HCT116 (cell line): Measurements from ENCODE around the gene DUOXA1. TPM values are rescaled to one million over a fixed set of nuclear protein-coding genes. Genes with fewer than 3 reads are reported as not detected.

Experiments
- ATAC-seq: fragments of 200-7000 bp; cut with Tn5 transposase; 2 replicates; pipeline ENCODE4 v1.9.1; 2020; ENCODE audit warnings: mild to moderate bottlenecking, moderate library complexity
- BruUV-seq: library from RNA; stranded (reverse); fragments of 400-500 nt; replicated peaks from 2 replicates; lab custom pipeline; 2021; lab: Mats Ljungman, UMichigan
- CTCF ChIA-PET: fragments of 300-600 bp; sonication (Branson Sonifier 250); formaldehyde crosslinking; loops from one replicate; lab custom pipeline; 2021; ENCODE audit warnings: antibody characterized with exemption; lab: Charles Lee
- POLR2A ChIA-PET: fragments of 300-600, 350-600 bp; sonication (Branson Sonifier 250); formaldehyde crosslinking; loops from one replicate; lab custom pipeline; 2021; ENCODE audit warnings: antibody characterized with exemption; lab: Charles Lee
- RAD21 ChIA-PET, 2 experiments: fragments of 300-600 bp; sonication (Branson Sonifier 250); formaldehyde crosslinking; loops; one replicate each; lab custom pipeline; 2023; ENCODE audit warnings: low total read pairs in 2 of 2; ENCODE audit not compliant: uncharacterized antibody in 2 of 2, unreplicated experiment in 2 of 2, low non-redundant PET in 1 of 2; lab: Charles Lee
- DNase-seq: peaks from one replicate; pipeline ENCODE4 v3.0.0-alpha.2; 2010; ENCODE audit warnings: low read depth, low spot score
- H2AFZ ChIP-seq: fragments of 200-600 bp; shearing (Covaris generic), sonication (generic); 2 replicates; pipeline ENCODE4 v1.6.1; 2017; ENCODE audit warnings: low read depth, mixed run types, mixed read lengths, antibody characterized with exemption, low read length; ENCODE audit not compliant: poor library complexity, severe bottlenecking
- H3K27ac ChIP-seq: 2 replicates; pipeline ENCODE4 v1.5.1; 2012; ENCODE audit warnings: low read depth, low read length
- H3K27me3 ChIP-seq: fragments of 200-600 bp; sonication (generic); 2 replicates; pipeline ENCODE4 v1.6.1; 2016; ENCODE audit warnings: mixed run types, low read length, mixed read lengths; ENCODE audit not compliant: insufficient read depth
- H3K36me3 ChIP-seq, 2 experiments: fragments of 200-500 bp in 1 of 2; fragments of 200-600 bp in 1 of 2; sonication (Bioruptor generic) in 1 of 2; sonication (generic) in 1 of 2; 2 replicates each; pipeline versions ENCODE4 v1.5.1 to v1.6.1; 2014 to 2016; ENCODE audit warnings: low read length in 2 of 2, inconsistent platforms in 1 of 2, mixed read lengths in 1 of 2, mixed run types in 1 of 2; ENCODE audit not compliant: insufficient read depth in 2 of 2, control insufficient read depth in 1 of 2
- H3K4me1 ChIP-seq, 2 experiments: fragments of 200-600 bp in 1 of 2; sonication (generic) in 1 of 2; 2 replicates each; pipeline versions ENCODE4 v1.5.1 to v1.6.1; 2012 to 2017; ENCODE audit warnings: low read length in 2 of 2, inconsistent platforms in 1 of 2, mild to moderate bottlenecking in 1 of 2, mixed read lengths in 1 of 2, mixed run types in 1 of 2, moderate library complexity in 1 of 2; ENCODE audit not compliant: insufficient read depth in 2 of 2, control insufficient read depth in 1 of 2
- H3K4me2 ChIP-seq: fragments of 200-600 bp; sonication (generic); 2 replicates; pipeline ENCODE4 v1.6.1; 2017; ENCODE audit warnings: mixed run types, low read length, mixed read lengths
- H3K4me3 ChIP-seq, 2 experiments: fragments of 200-600 bp in 1 of 2; sonication (generic) in 1 of 2; replicated peaks in 1 of 2; 2 replicates each; pipeline ENCODE4 v1.5.1; 2011 to 2016; ENCODE audit warnings: low read length in 2 of 2, control low read depth in 1 of 2, low read depth in 1 of 2, mild to moderate bottlenecking in 1 of 2, mixed read lengths in 1 of 2, mixed run types in 1 of 2
- H3K79me2 ChIP-seq: fragments of 200-600 bp; sonication (generic); 2 replicates; pipeline ENCODE4 v1.6.1; 2017; ENCODE audit warnings: mild to moderate bottlenecking, mixed run types, low read length, moderate library complexity, mixed read lengths; ENCODE audit not compliant: insufficient read depth
- H3K9ac ChIP-seq: fragments of 200-600 bp; sonication (generic); 2 replicates; pipeline ENCODE4 v1.6.1; 2016; ENCODE audit warnings: low read length, mixed read lengths
- H3K9me2 ChIP-seq: fragments of 200-600 bp; sonication (generic), shearing (Covaris generic); 2 replicates; pipeline ENCODE4 v1.6.1; 2017; ENCODE audit warnings: mixed run types, mild to moderate bottlenecking, moderate library complexity; ENCODE audit not compliant: insufficient read depth
- H3K9me3 ChIP-seq, 2 experiments: fragments of 200-500 bp in 1 of 2; fragments of 200-600 bp in 1 of 2; sonication (Bioruptor generic) in 1 of 2; sonication (generic) in 1 of 2; 2 replicates each; pipeline ENCODE4 v1.6.1; 2014 to 2017; ENCODE audit warnings: low read length in 2 of 2, mixed read lengths in 2 of 2, inconsistent platforms in 1 of 2, low read depth in 1 of 2, mild to moderate bottlenecking in 1 of 2, mixed run types in 1 of 2, moderate library complexity in 1 of 2; ENCODE audit not compliant: control insufficient read depth in 1 of 2, insufficient read depth in 1 of 2
- H4K20me1 ChIP-seq: fragments of 200-600 bp; sonication (generic), shearing (Covaris generic); 2 replicates; pipeline ENCODE4 v1.6.1; 2017; ENCODE audit warnings: mixed run types, mild to moderate bottlenecking, moderate library complexity; ENCODE audit not compliant: insufficient read depth
- ATF3 ChIP-seq: IDR thresholded peaks from 2 replicates; pipeline ENCODE4 v1.6.1; 2012
- CBX3 ChIP-seq: IDR thresholded peaks from 2 replicates; pipeline ENCODE4 v1.6.1; 2012; ENCODE audit warnings: low read depth
- EGR1 ChIP-seq: IDR thresholded peaks from 2 replicates; pipeline ENCODE4 v1.6.1; 2012; ENCODE audit warnings: low read depth
- EZH2 ChIP-seq: fragments of 200-600 bp; sonication (generic); IDR thresholded peaks from 2 replicates; pipeline ENCODE4 v1.6.1; 2017; ENCODE audit warnings: antibody characterized with exemption, mixed run types
- EZH2phosphoT487 ChIP-seq: fragments of 200-600 bp; IDR thresholded peaks from 2 replicates; pipeline ENCODE4 v1.6.1; 2018; ENCODE audit warnings: antibody characterized with exemption, borderline replicate concordance
- FOSL1 ChIP-seq: IDR thresholded peaks from 2 replicates; pipeline ENCODE4 v1.6.1; 2012; ENCODE audit warnings: low read depth
- POLR2A ChIP-seq: IDR thresholded peaks from 2 replicates; pipeline ENCODE4 v1.7.0; 2011; ENCODE audit warnings: borderline replicate concordance; ENCODE audit not compliant: insufficient read depth, insufficient read length; ENCODE audit errors: extremely low read depth
- POLR2AphosphoS5 ChIP-seq: IDR thresholded peaks from 2 replicates; pipeline ENCODE4 v1.6.1; 2011; ENCODE audit warnings: mild to moderate bottlenecking, low read depth, low read length, moderate library complexity
- SIN3A ChIP-seq: IDR thresholded peaks from 2 replicates; pipeline ENCODE4 v1.6.1; 2012; ENCODE audit warnings: low read depth
- TCF7L2 ChIP-seq: IDR thresholded peaks from 2 replicates; pipeline ENCODE4 v1.7.0; 2011; ENCODE audit warnings: borderline replicate concordance, inconsistent platforms; ENCODE audit not compliant: insufficient read depth, insufficient read length; ENCODE audit errors: extremely low read depth
- ZFX ChIP-seq: fragments of 450-650 bp; IDR thresholded peaks from 2 replicates; pipeline ENCODE4 v1.6.1; 2017
- ZNF274 ChIP-seq: fragments of 200-500 bp; sonication (Bioruptor generic); IDR thresholded peaks from 2 replicates; pipeline ENCODE4 v1.6.1; 2014; ENCODE audit warnings: mild to moderate bottlenecking, low read depth, low read length, inconsistent platforms
- intact Hi-C: fragments of 100-400 bp; cut with micrococcal nuclease; formaldehyde crosslinking; loops from 2 replicates; pipeline ENCODE4 v1.10.0; 2022
- total RNA-seq: library from RNA; stranded (reverse); gene quantifications from one replicate; pipeline ENCODE4 v1.2.1, GENCODE V29; 2021; ENCODE audit not compliant: unreplicated experiment
- TF ChIP-seq, protein P1 (sequence below): IDR thresholded peaks from 2 replicates; pipeline ENCODE4 v1.6.1; 2011; ENCODE audit warnings: mild to moderate bottlenecking, low read length, moderate library complexity; ENCODE audit not compliant: insufficient replicate concordance; ENCODE audit errors: extremely low read depth
- TF ChIP-seq, protein P2 (sequence below): IDR thresholded peaks from 2 replicates; pipeline ENCODE4 v1.6.1; 2012; ENCODE audit warnings: low read depth
- TF ChIP-seq, protein P3 (sequence below): IDR thresholded peaks from 2 replicates; pipeline ENCODE4 v1.6.1; 2012

Gene DUOXA1
- total RNA-seq, 1 experiment from 2014 or later: 2.3 TPM

DNA sequence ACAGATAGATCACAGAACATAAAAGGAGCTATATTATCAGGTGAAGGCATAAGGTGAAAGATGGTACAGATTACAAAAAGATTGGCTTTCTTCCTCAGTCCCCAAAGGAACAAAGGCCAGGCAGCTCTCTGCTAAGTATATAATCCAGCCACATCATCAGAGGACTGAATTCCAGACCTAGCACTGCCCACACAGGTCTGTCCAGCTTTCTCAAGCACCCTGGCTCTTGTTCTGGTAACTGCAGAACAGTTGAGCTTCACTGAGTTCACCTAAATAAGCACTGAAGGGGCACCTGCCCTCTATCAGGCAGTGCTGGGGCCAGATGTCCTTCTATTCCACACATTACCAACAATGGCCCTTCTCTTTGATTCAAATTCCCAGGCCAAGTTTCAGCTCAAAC is 6.3 kb downstream of the DUOXA1 start:
- no TSS peak for BruUV-seq
- ChIA-PET POLR2A (no interaction called here), RAD21 (no interaction called here), CTCF (interaction anchor here (3.0 kb wide), 1 partner anchor 334 kb away, joined by 7 read pairs; no protein-coding TSS in a partner anchor)
- Histone ChIP-seq H3K9me3 (no peaks in the 10 kb centered on the region), H3K79me2 (no peaks in the 10 kb centered on the region), H3K27ac (no peak overlapping the region), H3K9ac (no peak overlapping the region), H3K9me2 (no peaks in the 10 kb centered on the region), H2AFZ (no peak overlapping the region), H3K4me1 (peaks cover 2 to 12% of the 10 kb centered on the region in 2 experiments; a peak in 3 of 4 replicates), H3K36me3 (no peaks in the 10 kb centered on the region), H4K20me1 (no peaks in the 10 kb centered on the region), H3K4me3 (no peak overlapping the region), H3K27me3 (no peaks in the 10 kb centered on the region), H3K4me2 (no peak overlapping the region)
- ATAC-seq (no peak), DNase-seq (no peak)
- intact Hi-C loops: loop anchor here (10.0 kb wide), 1 partner anchor 159 kb away; no protein-coding TSS in a partner anchor
- no peak for TF ChIP-seq FOSL1
- TF ChIP-seq ZNF274: no peak
- no peak for TF ChIP-seq EZH2
- no peak for TF ChIP-seq POLR2AphosphoS5
- TF ChIP-seq EZH2phosphoT487: no peak
- TF ChIP-seq, protein P1, sequence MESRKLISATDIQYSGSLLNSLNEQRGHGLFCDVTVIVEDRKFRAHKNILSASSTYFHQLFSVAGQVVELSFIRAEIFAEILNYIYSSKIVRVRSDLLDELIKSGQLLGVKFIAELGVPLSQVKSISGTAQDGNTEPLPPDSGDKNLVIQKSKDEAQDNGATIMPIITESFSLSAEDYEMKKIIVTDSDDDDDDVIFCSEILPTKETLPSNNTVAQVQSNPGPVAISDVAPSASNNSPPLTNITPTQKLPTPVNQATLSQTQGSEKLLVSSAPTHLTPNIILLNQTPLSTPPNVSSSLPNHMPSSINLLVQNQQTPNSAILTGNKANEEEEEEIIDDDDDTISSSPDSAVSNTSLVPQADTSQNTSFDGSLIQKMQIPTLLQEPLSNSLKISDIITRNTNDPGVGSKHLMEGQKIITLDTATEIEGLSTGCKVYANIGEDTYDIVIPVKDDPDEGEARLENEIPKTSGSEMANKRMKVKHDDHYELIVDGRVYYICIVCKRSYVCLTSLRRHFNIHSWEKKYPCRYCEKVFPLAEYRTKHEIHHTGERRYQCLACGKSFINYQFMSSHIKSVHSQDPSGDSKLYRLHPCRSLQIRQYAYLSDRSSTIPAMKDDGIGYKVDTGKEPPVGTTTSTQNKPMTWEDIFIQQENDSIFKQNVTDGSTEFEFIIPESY: no peak
- no peak for TF ChIP-seq CBX3
- TF ChIP-seq, protein P2, sequence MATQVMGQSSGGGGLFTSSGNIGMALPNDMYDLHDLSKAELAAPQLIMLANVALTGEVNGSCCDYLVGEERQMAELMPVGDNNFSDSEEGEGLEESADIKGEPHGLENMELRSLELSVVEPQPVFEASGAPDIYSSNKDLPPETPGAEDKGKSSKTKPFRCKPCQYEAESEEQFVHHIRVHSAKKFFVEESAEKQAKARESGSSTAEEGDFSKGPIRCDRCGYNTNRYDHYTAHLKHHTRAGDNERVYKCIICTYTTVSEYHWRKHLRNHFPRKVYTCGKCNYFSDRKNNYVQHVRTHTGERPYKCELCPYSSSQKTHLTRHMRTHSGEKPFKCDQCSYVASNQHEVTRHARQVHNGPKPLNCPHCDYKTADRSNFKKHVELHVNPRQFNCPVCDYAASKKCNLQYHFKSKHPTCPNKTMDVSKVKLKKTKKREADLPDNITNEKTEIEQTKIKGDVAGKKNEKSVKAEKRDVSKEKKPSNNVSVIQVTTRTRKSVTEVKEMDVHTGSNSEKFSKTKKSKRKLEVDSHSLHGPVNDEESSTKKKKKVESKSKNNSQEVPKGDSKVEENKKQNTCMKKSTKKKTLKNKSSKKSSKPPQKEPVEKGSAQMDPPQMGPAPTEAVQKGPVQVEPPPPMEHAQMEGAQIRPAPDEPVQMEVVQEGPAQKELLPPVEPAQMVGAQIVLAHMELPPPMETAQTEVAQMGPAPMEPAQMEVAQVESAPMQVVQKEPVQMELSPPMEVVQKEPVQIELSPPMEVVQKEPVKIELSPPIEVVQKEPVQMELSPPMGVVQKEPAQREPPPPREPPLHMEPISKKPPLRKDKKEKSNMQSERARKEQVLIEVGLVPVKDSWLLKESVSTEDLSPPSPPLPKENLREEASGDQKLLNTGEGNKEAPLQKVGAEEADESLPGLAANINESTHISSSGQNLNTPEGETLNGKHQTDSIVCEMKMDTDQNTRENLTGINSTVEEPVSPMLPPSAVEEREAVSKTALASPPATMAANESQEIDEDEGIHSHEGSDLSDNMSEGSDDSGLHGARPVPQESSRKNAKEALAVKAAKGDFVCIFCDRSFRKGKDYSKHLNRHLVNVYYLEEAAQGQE: no peak
- no peak for TF ChIP-seq EGR1
- TF ChIP-seq ZFX: no peak
- TF ChIP-seq POLR2A: no peak
- TF ChIP-seq, protein P3, sequence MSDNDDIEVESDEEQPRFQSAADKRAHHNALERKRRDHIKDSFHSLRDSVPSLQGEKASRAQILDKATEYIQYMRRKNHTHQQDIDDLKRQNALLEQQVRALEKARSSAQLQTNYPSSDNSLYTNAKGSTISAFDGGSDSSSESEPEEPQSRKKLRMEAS: no peak
- no peak for TF ChIP-seq TCF7L2
- no peak for TF ChIP-seq SIN3A
- TF ChIP-seq ATF3: no peak
